Loucy (cell line): ENCODE data around the gene MYMK.

Experiments used
- H2AFZ ChIP-seq: fragments of 200-600 bp; sonication (generic); 2 replicates; pipeline ENCODE4 v1.6.0; 2016; ENCODE audit warnings: antibody characterized with exemption, mild to moderate bottlenecking, low read length, moderate library complexity
- H3F3A ChIP-seq: fragments of 200-600 bp; 2 replicates; pipeline ENCODE4 v1.6.0; 2016; ENCODE audit warnings: antibody characterized with exemption, low read depth, mild to moderate bottlenecking
- H3K27me3 ChIP-seq: fragments of 200-600 bp; sonication (generic); 2 replicates; pipeline ENCODE4 v1.6.1; 2014; ENCODE audit warnings: low read length, mild to moderate bottlenecking; ENCODE audit not compliant: insufficient read depth, poor library complexity, severe bottlenecking
- H3K36me3 ChIP-seq: fragments of 200-600 bp; sonication (generic); 2 replicates; pipeline ENCODE4 v1.6.1; 2016; ENCODE audit warnings: low read length; ENCODE audit not compliant: insufficient read depth
- H3K4me1 ChIP-seq: fragments of 200-600 bp; sonication (generic); 2 replicates; pipeline ENCODE4 v1.5.1; 2014; ENCODE audit warnings: low read length, mild to moderate bottlenecking; ENCODE audit not compliant: insufficient read depth, poor library complexity, severe bottlenecking
- H3K4me2 ChIP-seq: fragments of 200-600 bp; sonication (generic); 2 replicates; pipeline ENCODE4 v1.6.0; 2014; ENCODE audit warnings: antibody characterized with exemption, low read length, low read depth, mild to moderate bottlenecking; ENCODE audit not compliant: poor library complexity, severe bottlenecking
- H3K4me3 ChIP-seq: fragments of 200-600 bp; sonication (generic); 2 replicates; pipeline ENCODE4 v1.5.1; 2014; ENCODE audit warnings: low read length, mild to moderate bottlenecking, mixed read lengths; ENCODE audit not compliant: poor library complexity, severe bottlenecking
- H3K79me2 ChIP-seq: fragments of 200-600 bp; sonication (generic); 2 replicates; pipeline ENCODE4 v1.6.1; 2014; ENCODE audit warnings: low read length; ENCODE audit not compliant: insufficient read depth
- H3K9ac ChIP-seq: fragments of 200-600 bp; sonication (generic); 2 replicates; pipeline ENCODE4 v1.6.0; 2014; ENCODE audit warnings: mild to moderate bottlenecking, low read depth, low read length, moderate library complexity; ENCODE audit not compliant: poor library complexity, severe bottlenecking
- H3K9me2 ChIP-seq: fragments of 200-600 bp; sonication (generic); replicated peaks from 2 replicates; pipeline ENCODE4 v1.6.1; 2016; ENCODE audit warnings: low read depth, low read length, mixed read lengths
- H3K9me3 ChIP-seq: fragments of 200-600 bp; sonication (generic); 2 replicates; pipeline ENCODE4 v1.6.1; 2014; ENCODE audit warnings: mild to moderate bottlenecking, antibody characterized with exemption, low read length, low read depth; ENCODE audit not compliant: insufficient read depth
- H4K20me1 ChIP-seq: fragments of 200-600 bp; sonication (generic); 2 replicates; pipeline ENCODE4 v1.6.0; 2014; ENCODE audit warnings: antibody characterized with exemption, low read length, mild to moderate bottlenecking; ENCODE audit not compliant: insufficient read depth, poor library complexity, severe bottlenecking
- CTCF ChIP-seq: fragments of 200-600 bp; sonication (generic); conservative IDR thresholded peaks from 2 replicates; pipeline ENCODE4 v1.5.1; 2014; ENCODE audit warnings: mild to moderate bottlenecking, antibody characterized with exemption, low read length
- EZH2phosphoT487 ChIP-seq: fragments of 200-600 bp; IDR thresholded peaks from 2 replicates; pipeline ENCODE4 v1.6.1; 2018; ENCODE audit warnings: antibody characterized with exemption, mild to moderate bottlenecking, moderate library complexity, borderline replicate concordance

MYMK gene

GRCh38 chr9:133545494-133546286, 20.9 kb upstream of the MYMK start:
- Histone ChIP-seq H3K9me2 (no peaks in the 10 kb centered on the region), H3K79me2 (no peaks in the 10 kb centered on the region), H3K4me3 (no peak overlapping the region), H2AFZ (no peak overlapping the region), H3K27me3 (no peaks in the 10 kb centered on the region), H3K9ac (no peak overlapping the region), H3K9me3 (no peaks in the 10 kb centered on the region), H4K20me1 (no peaks in the 10 kb centered on the region), H3K4me1 (no peaks in the 10 kb centered on the region), H3K4me2 (no peak overlapping the region), H3K36me3 (no peaks in the 10 kb centered on the region), H3F3A (no peaks in the 10 kb centered on the region)
- TF ChIP-seq EZH2phosphoT487 (no peak), CTCF (no peak)

- Histone ChIP-seq H3F3A (no peaks in the 10 kb centered on the region), H3K9me2 (no peaks in the 10 kb centered on the region), H3K9me3 (no peaks in the 10 kb centered on the region), H3K4me2 (no peak overlapping the region), H3K36me3 (no peaks in the 10 kb centered on the region), H3K4me1 (no peaks in the 10 kb centered on the region), H3K79me2 (no peaks in the 10 kb centered on the region), H3K4me3 (no peak overlapping the region), H3K27me3 (no peaks in the 10 kb centered on the region), H4K20me1 (no peaks in the 10 kb centered on the region), H2AFZ (no peak overlapping the region), H3K9ac (no peak overlapping the region)
- no peak for TF ChIP-seq EZH2phosphoT487
- no peak for TF ChIP-seq CTCF
These were observed 19.2 kb upstream of the MYMK start for GRCh38 chr9:133543772-133544467.

- H3K79me2 ChIP-seq = no peaks in the 10 kb centered on the region
- no peaks in the 10 kb centered on the region for H3K27me3 ChIP-seq
- H3K4me2 ChIP-seq = no peak overlapping the region
- no peak overlapping the region for H2AFZ ChIP-seq
- TF ChIP-seq CTCF = no peak
- no peak for TF ChIP-seq EZH2phosphoT487
- H3K9me3 ChIP-seq = no peaks in the 10 kb centered on the region
- H3K36me3 ChIP-seq = no peaks in the 10 kb centered on the region
- H3F3A ChIP-seq = no peaks in the 10 kb centered on the region
- H4K20me1 ChIP-seq = no peaks in the 10 kb centered on the region
- no peak overlapping the region for H3K9ac ChIP-seq
- H3K4me3 ChIP-seq = no peak overlapping the region
- H3K9me2 ChIP-seq = no peaks in the 10 kb centered on the region
- no peaks in the 10 kb centered on the region for H3K4me1 ChIP-seq
These were observed 17.2 kb upstream of the MYMK start for GRCh38 chr9:133542002-133542401.
